Mesenchymal stem cell (in vitro differentiated cells and primary cell): ENCODE measurements around the gene NMNAT2.
A peak's percentile ranks its signal among the peaks of the same experiment; 100 is the strongest.

Experiments
- DNase-seq: peaks from one replicate; pipeline ENCODE4 v3.0.0-alpha.2; 2013
- H2AFZ ChIP-seq: one replicate; pipeline ENCODE4 v1.6.1; 2013; ENCODE audit warnings: low read depth, mild to moderate bottlenecking, control low read depth, inconsistent platforms, low read length, moderate library complexity
- H2AK5ac ChIP-seq: 2 replicates; pipeline ENCODE4 v1.6.1; 2013; ENCODE audit warnings: low read length, moderate library complexity, mild to moderate bottlenecking, inconsistent platforms; ENCODE audit not compliant: severe bottlenecking
- H2BK120ac ChIP-seq: one replicate; pipeline ENCODE4 v1.6.1; 2013; ENCODE audit warnings: low read depth, mild to moderate bottlenecking, inconsistent platforms, low read length, moderate library complexity
- H2BK12ac ChIP-seq, 2 experiments: one replicate each; pipeline ENCODE4 v1.6.1; 2013; ENCODE audit warnings: inconsistent platforms in 2 of 2, low read length in 2 of 2, mild to moderate bottlenecking in 2 of 2, moderate library complexity in 2 of 2, control low read depth in 1 of 2
- H2BK15ac ChIP-seq: one replicate; pipeline ENCODE4 v1.6.1; 2013; ENCODE audit warnings: mild to moderate bottlenecking, low read depth, inconsistent platforms; ENCODE audit not compliant: poor library complexity, severe bottlenecking
- H2BK5ac ChIP-seq: 2 replicates; pipeline ENCODE4 v1.6.1; 2013; ENCODE audit warnings: low read depth, mild to moderate bottlenecking, low read length, control low read depth, inconsistent platforms; ENCODE audit not compliant: poor library complexity, severe bottlenecking
- H3K14ac ChIP-seq, 2 experiments: one replicate each; pipeline ENCODE4 v1.6.1; 2013; ENCODE audit warnings: inconsistent platforms in 2 of 2, low read length in 2 of 2, control low read depth in 1 of 2, mild to moderate bottlenecking in 1 of 2, moderate library complexity in 1 of 2
- H3K18ac ChIP-seq, 2 experiments: one replicate each; pipeline ENCODE4 v1.6.1; 2013; ENCODE audit warnings: inconsistent platforms in 2 of 2, low read length in 2 of 2, control low read depth in 1 of 2, low read depth in 1 of 2, mild to moderate bottlenecking in 1 of 2
- H3K23ac ChIP-seq, 2 experiments: one replicate each; pipeline ENCODE4 v1.6.1; 2013; ENCODE audit warnings: inconsistent platforms in 2 of 2, low read length in 2 of 2, mild to moderate bottlenecking in 2 of 2, moderate library complexity in 2 of 2, control low read depth in 1 of 2
- H3K27ac ChIP-seq: 2 replicates; pipeline ENCODE4 v1.5.1; 2013; ENCODE audit warnings: mild to moderate bottlenecking, moderate library complexity, low read length, control low read depth, inconsistent platforms; ENCODE audit not compliant: poor library complexity, severe bottlenecking
- H3K27me3 ChIP-seq, 2 experiments: 2 replicates each; pipeline versions ENCODE4 v1.6.1 to v1.7.0; 2013; ENCODE audit warnings: low read length in 2 of 2, mild to moderate bottlenecking in 2 of 2, moderate library complexity in 2 of 2, control low read depth in 1 of 2, inconsistent platforms in 1 of 2; ENCODE audit not compliant: control insufficient read depth in 1 of 2, insufficient read depth in 1 of 2
- H3K36me3 ChIP-seq, 2 experiments: 2 replicates each; pipeline versions ENCODE4 v1.6.1 to v1.7.0; 2013; ENCODE audit warnings: low read length in 2 of 2, control low read depth in 1 of 2, inconsistent platforms in 1 of 2, low read depth in 1 of 2, mild to moderate bottlenecking in 1 of 2; ENCODE audit not compliant: insufficient read depth in 2 of 2, control insufficient read depth in 1 of 2
- H3K4ac ChIP-seq, 2 experiments: one replicate each; pipeline ENCODE4 v1.6.1; 2013; ENCODE audit warnings: inconsistent platforms in 2 of 2, low read length in 2 of 2, mild to moderate bottlenecking in 2 of 2, moderate library complexity in 2 of 2, control low read depth in 1 of 2, low read depth in 1 of 2
- H3K4me1 ChIP-seq: 2 replicates; pipeline ENCODE4 v1.6.1; 2013; ENCODE audit warnings: low read depth, low read length, control low read depth; ENCODE audit not compliant: control insufficient read depth, insufficient read depth
- H3K4me2 ChIP-seq: 2 replicates; pipeline ENCODE4 v1.6.1; 2013; ENCODE audit warnings: low read length, mild to moderate bottlenecking, inconsistent platforms; ENCODE audit not compliant: poor library complexity, severe bottlenecking
- H3K4me3 ChIP-seq, 2 experiments: 2 replicates each; pipeline versions ENCODE4 v1.5.1 to v1.7.0; 2013; ENCODE audit warnings: low read length in 2 of 2, mild to moderate bottlenecking in 2 of 2, control low read depth in 1 of 2, low read depth in 1 of 2; ENCODE audit not compliant: insufficient read depth in 1 of 2
- H3K79me1 ChIP-seq: replicated peaks from 2 replicates; pipeline ENCODE4 v1.6.1; 2013; ENCODE audit warnings: mild to moderate bottlenecking, control low read depth, low read length, inconsistent platforms; ENCODE audit not compliant: poor library complexity, severe bottlenecking
- H3K9ac ChIP-seq: 2 replicates; pipeline ENCODE4 v1.7.0; 2013; ENCODE audit warnings: mild to moderate bottlenecking, low read length, moderate library complexity
- H3K9me3 ChIP-seq: 2 replicates; pipeline ENCODE4 v1.7.0; 2013; ENCODE audit warnings: mild to moderate bottlenecking, low read length; ENCODE audit not compliant: control insufficient read depth
- H4K8ac ChIP-seq: one replicate; pipeline ENCODE4 v1.6.1; 2013; ENCODE audit warnings: inconsistent platforms, mild to moderate bottlenecking, low read length, moderate library complexity
- H4K91ac ChIP-seq: one replicate; pipeline ENCODE4 v1.6.1; 2013; ENCODE audit warnings: mild to moderate bottlenecking, low read length, inconsistent platforms
- WGBS: methylation state at CpG from one replicate; pipeline ENCODE4 v1.1.7; 2013; ENCODE audit warnings: mixed read lengths; 5-methylcytosine and 5-hydroxymethylcytosine counted together

NMNAT2 gene

GRCh38 chr1:183353597-183353996 is 64.6 kb downstream of the NMNAT2 start:
- Histone ChIP-seq H3K27ac (no peak overlapping the region), H3K79me1 (no peaks in the 10 kb centered on the region), H4K91ac (no peak overlapping the region), H3K4ac (no peak overlapping the region), H2BK15ac (no peak overlapping the region), H4K8ac (no peak overlapping the region), H3K36me3 (no peaks in the 10 kb centered on the region), H3K4me1 (peaks cover 2% of the 10 kb centered on the region), H2BK5ac (no peak overlapping the region), H3K9ac (no peak overlapping the region), H3K18ac (no peak overlapping the region), H3K23ac (no peak overlapping the region), H3K9me3 (no peaks in the 10 kb centered on the region), H3K4me2 (peak overlapping the region; percentile 8), H2BK120ac (no peak overlapping the region), H3K27me3 (peaks cover 28 to 30% of the 10 kb centered on the region in 2 experiments), H2BK12ac (no peak overlapping the region), H2AFZ (no peak overlapping the region), H3K14ac (no peak overlapping the region), H2AK5ac (no peak overlapping the region), H3K4me3 (no peak overlapping the region)
- DNase-seq: no peak
- 51% methylated on average over 1 of the region's 1 CpG for WGBS

- H3K27ac ChIP-seq: no peak overlapping the region
- H3K9me3 ChIP-seq: no peaks in the 10 kb centered on the region
- no peak overlapping the region for H2AK5ac ChIP-seq
- H3K9ac ChIP-seq: peak overlapping the region; percentile 22
- no peak overlapping the region for H3K18ac ChIP-seq
- H2AFZ ChIP-seq: no peak overlapping the region
- H4K8ac ChIP-seq: no peak overlapping the region
- no peak overlapping the region for H3K23ac ChIP-seq
- peaks cover 45 to 49% of the 10 kb centered on the region in 2 experiments for H3K27me3 ChIP-seq
- peaks cover 2% of the 10 kb centered on the region for H3K4me1 ChIP-seq
- H3K14ac ChIP-seq: no peak overlapping the region
- no peaks in the 10 kb centered on the region for H3K79me1 ChIP-seq
- no peak overlapping the region for H2BK5ac ChIP-seq
- no peak overlapping the region for H2BK12ac ChIP-seq
- H3K4ac ChIP-seq: no peak overlapping the region
- peak overlapping the region in 1 of 2 experiments; percentile 24 for H3K4me3 ChIP-seq
- H3K4me2 ChIP-seq: no peak overlapping the region
- no peak overlapping the region for H4K91ac ChIP-seq
- WGBS: 71% methylated on average over 6 of the region's 6 CpGs
- no peak overlapping the region for H2BK120ac ChIP-seq
- H3K36me3 ChIP-seq: no peaks in the 10 kb centered on the region
- no peak overlapping the region for H2BK15ac ChIP-seq
- no peak for DNase-seq
Observed at GRCh38 chr1:183349201-183349711, 68.9 kb downstream of the NMNAT2 start.

- H2BK15ac ChIP-seq: no peak overlapping the region
- H3K9ac ChIP-seq: no peak overlapping the region
- no peak overlapping the region for H3K23ac ChIP-seq
- H3K27me3 ChIP-seq: peaks cover 41 to 43% of the 10 kb centered on the region in 2 experiments
- no peak overlapping the region for H3K4ac ChIP-seq
- no peak overlapping the region for H3K4me2 ChIP-seq
- no peak overlapping the region for H4K8ac ChIP-seq
- H3K14ac ChIP-seq: no peak overlapping the region
- WGBS: 66% methylated on average over 8 of the region's 8 CpGs
- H2BK120ac ChIP-seq: no peak overlapping the region
- H3K9me3 ChIP-seq: no peaks in the 10 kb centered on the region
- H4K91ac ChIP-seq: no peak overlapping the region
- H3K36me3 ChIP-seq: no peaks in the 10 kb centered on the region
- no peak overlapping the region for H2BK5ac ChIP-seq
- H2BK12ac ChIP-seq: no peak overlapping the region
- no peak overlapping the region for H3K18ac ChIP-seq
- H3K4me1 ChIP-seq: no peaks in the 10 kb centered on the region
- no peak overlapping the region for H3K27ac ChIP-seq
- H2AFZ ChIP-seq: no peak overlapping the region
- no peak for DNase-seq
- H2AK5ac ChIP-seq: no peak overlapping the region
- no peak overlapping the region for H3K4me3 ChIP-seq
- H3K79me1 ChIP-seq: no peaks in the 10 kb centered on the region
Observed at GRCh38 chr1:183346276-183346732, 71.9 kb downstream of the NMNAT2 start.

DNA sequence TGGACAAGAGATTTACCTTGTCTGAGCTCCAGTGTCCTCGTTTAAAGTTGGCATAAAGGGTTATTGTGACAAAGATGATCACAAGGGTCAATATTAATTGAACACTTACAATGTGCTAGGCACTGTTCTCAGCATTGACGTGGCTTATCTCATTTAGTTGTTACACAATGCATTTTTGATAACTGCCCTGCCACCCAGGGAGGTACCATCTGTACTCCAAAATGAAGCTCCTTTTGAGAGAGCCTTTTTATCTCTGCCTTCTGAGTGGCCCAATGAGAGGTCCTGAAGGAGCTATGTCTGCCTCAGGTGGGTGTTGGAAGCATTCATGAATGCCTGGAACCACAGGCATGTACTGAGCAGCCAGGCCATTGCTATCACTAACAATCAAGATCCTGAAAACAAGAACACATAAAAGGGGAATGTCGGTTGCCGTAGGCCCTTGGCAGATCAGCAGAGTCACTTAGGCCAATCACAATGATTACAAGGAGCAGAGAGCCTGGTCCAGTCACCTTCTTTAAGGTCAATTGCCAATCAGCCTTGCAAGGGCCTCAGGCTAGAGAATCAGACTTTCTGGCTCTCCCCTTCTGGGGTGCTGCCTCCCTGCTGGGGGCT is 78.5 kb downstream of the NMNAT2 start:
- H3K18ac ChIP-seq: no peak overlapping the region
- no peak overlapping the region for H3K9ac ChIP-seq
- no peak overlapping the region for H2BK12ac ChIP-seq
- no peak overlapping the region for H2BK5ac ChIP-seq
- no peak overlapping the region for H2BK120ac ChIP-seq
- H3K4me3 ChIP-seq: no peak overlapping the region
- no peak for DNase-seq
- H3K14ac ChIP-seq: no peak overlapping the region
- no peak overlapping the region for H2AK5ac ChIP-seq
- no peaks in the 10 kb centered on the region for H3K36me3 ChIP-seq
- H3K4me1 ChIP-seq: no peaks in the 10 kb centered on the region
- no peak overlapping the region for H4K91ac ChIP-seq
- peaks cover 0 to 3% of the 10 kb centered on the region in 2 experiments for H3K27me3 ChIP-seq
- H3K4ac ChIP-seq: no peak overlapping the region
- WGBS: 82% methylated on average over 4 of the region's 4 CpGs
- no peak overlapping the region for H3K4me2 ChIP-seq
- no peak overlapping the region for H2BK15ac ChIP-seq
- no peaks in the 10 kb centered on the region for H3K9me3 ChIP-seq
- no peaks in the 10 kb centered on the region for H3K79me1 ChIP-seq
- peak overlapping the region in 1 of 2 experiments; percentile 59 for H3K23ac ChIP-seq
- H2AFZ ChIP-seq: no peak overlapping the region
- H3K27ac ChIP-seq: no peak overlapping the region
- H4K8ac ChIP-seq: no peak overlapping the region
